Limb (tissue), 2 donors: ENCODE measurements around the gene TET1.
"Not testable (repeated sequence)": the region's sequence is repeated elsewhere in the genome, so short reads cannot be mapped to it uniquely, and the experiment has no call there.

Source experiments
- DNase-seq, 2 donors: peaks; one replicate each; pipeline ENCODE4 v3.0.0-alpha.2; 2016; ENCODE audit errors: extremely low spot score in 2 of 2

The TET1 gene

DNA sequence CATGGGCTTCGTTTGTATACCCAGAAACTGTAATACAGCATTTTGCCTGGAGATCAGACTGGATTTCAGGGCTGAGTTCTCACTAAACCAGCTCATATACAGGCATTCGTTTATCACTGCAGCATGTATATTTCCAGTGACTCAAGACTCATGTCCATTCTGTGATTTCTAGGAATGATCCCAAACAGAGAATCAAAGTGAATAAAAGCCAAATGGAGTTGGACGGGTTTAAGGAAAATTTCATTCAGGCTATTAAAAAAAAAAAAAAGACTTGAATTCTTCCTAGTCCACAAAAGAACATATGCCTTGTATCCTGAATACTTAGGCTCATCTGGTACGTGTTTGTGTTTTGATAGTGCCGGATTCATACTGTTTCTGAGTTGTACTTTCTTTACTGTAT, 46.8 kb downstream of the TET1 start:
- no peak for DNase-seq

DNA sequence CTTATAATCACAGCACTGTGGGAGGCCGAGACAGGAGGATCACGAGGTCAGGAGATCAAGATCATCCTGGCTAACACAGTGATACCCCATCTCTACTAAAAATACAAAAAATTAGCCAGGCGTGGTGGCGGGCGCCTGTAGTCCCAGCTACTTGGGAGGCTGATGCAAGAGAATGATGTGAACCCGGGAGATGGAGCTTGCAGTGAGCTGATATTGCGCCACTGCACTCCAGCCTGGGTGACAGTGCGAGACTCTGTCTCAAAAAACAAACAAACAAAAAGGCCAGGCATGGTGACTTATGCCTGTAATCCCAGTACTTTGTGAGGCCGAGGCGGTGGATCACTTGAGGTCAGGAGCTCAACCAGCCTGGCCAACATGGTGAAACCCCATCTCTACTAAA, 49.9 kb downstream of the TET1 start:
- not testable (repeated sequence) for DNase-seq

- DNase-seq: no peak
Measured at GRCh38 chr10:68611227-68611626, 51.1 kb downstream of the TET1 start.

GRCh38 chr10:68613974-68614373, 53.8 kb downstream of the TET1 start:
- DNase-seq: not testable (repeated sequence)

GRCh38 chr10:68617691-68618090, 57.6 kb downstream of the TET1 start:
- not testable (repeated sequence) for DNase-seq

DNA sequence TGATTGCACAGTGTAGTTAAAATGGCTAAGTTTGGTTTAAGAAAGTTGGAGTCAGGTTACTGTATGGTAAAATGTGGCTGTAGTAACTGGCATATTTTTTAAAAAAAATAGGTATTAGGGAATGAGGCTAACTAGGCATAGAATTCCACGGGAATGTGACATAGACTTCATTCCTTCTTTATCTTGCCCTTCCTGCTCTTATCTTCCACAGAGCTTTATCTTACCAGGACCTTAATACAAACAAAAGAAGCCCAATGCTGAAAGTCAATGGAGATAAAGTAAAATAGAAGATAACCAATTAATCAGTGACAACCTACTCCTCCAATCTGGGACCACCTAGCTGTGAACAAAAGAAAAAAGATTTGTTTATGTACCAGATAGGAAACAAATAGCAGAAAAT, 58.1 kb downstream of the TET1 start:
- DNase-seq: no peak

- DNase-seq: no peak
Measured at GRCh38 chr10:68619595-68619994, 59.5 kb downstream of the TET1 start.

- DNase-seq: no peak
Measured at GRCh38 chr10:68625316-68625921, 65.3 kb downstream of the TET1 start.

DNA sequence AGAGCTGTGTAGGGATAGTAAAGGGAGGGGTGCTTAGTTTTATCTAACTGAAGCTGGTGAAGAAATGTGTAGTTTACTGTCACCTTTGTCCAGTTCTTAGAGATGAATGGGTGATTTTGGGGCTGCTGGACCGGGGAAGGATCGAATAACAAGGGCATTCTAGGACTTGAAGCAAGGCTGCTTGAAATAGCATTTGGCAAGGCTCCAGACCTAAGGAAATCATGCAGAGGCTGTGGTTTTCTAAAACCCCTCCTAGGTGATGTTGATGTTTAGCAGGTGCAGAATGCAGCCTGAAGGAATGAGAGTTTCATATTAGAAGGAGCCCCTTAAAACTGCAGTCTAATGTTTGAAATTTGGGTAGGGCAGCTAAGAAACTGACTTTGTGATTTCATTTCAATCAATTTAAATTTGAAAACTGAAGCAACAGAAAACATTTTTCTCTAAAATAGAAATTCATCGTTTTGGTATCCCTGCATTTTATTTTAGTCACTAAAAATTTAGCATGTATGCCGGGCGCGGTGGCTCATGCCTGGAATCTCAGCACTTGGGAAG, 68.5 kb downstream of the TET1 start:
- no peak for DNase-seq

DNA sequence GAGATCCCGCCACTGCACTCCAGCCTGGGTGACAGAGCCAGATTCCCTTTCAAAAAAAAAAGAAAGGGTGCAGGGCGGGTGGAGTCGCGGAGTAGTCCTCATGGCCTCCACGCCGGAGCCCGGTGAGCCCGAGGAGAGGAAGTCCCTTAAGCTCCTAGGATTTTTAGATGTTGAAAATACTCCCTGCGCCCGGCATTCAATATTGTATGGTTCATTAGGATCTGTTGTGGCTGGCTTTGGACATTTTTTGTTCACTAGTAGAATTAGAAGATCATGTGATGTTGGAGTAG, 72.1 kb downstream of the TET1 start:
- DNase-seq: not testable (repeated sequence)

DNA sequence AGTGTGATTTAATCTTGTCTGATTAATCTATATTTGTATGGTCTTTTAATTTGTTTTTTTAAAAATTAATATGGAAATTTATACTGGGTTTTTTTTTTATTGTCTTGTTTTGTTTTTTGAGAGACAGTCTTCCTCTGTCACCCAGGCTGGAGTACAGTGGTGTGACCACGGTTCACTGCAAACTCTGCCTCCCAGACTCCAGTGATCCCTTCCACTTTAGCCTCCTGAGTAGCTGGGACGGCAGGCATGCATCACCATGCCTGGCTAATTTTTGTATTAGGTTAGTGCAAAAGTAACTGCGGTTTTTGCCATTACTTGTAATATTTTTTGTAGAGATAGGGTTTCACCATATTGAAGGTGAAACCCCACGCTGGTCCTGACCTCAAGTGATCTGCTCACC, 73.1 kb downstream of the TET1 start:
- DNase-seq: no peak

- no peak for DNase-seq
Measured at GRCh38 chr10:68633816-68634466, 73.8 kb downstream of the TET1 start.

- no peak for DNase-seq
Measured at GRCh38 chr10:68636335-68636734, 76.2 kb downstream of the TET1 start.

- DNase-seq: not testable (repeated sequence)
Measured at GRCh38 chr10:68643550-68643949, 83.4 kb downstream of the TET1 start.

- no peak for DNase-seq
Measured at GRCh38 chr10:68647672-68648341, 87.7 kb downstream of the TET1 start.

DNA sequence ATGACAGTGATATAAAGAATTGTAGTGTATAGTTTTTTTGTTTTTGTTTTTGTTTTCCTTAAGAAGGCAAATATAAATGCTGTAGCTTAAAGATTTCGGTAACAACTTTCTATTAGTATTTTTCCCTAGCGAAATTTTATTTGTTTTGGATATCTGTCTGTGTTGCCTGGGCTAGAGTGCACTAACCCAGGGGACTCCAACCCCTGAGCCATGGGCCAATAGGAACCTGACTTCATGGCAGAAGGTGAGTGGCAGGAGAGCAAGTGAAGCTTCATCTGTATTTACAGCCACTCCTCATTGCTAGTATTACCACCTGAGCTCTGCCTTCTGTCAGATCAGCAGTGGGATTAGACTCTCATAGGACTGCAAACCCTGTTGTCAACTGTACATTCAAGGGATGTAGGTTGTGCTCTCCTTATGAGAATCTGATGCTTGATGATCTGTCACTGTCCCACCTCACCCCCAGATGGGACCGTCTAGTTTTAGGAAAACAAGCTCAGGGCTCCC, 95.5 kb downstream of the TET1 start:
- DNase-seq: no peak

GRCh38 chr10:68665841-68666240, 105.7 kb downstream of the TET1 start:
- DNase-seq: no peak

DNA sequence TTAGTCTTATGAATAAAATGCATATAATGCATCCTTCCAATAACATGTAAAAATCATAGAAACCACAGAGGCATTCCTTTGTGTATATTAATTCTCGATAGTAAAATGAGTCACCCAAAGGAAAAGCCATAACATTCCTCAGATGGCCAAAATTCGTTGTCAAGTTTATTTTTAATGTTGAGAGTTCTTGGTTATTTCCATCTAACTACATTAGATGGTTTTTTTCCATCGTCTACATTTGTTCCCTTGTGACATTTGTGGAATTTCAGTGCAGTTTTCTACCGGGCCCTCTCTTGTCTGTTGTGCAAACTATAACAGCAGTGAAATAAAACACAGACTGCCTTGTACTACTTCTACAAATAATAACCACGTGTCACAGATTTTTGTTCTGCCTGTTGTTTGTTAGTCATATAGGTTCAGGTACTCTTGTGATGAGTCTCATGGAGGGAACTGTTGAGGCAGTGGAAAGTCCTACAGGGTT, 106.2 kb downstream of the TET1 start:
- no peak for DNase-seq

DNA sequence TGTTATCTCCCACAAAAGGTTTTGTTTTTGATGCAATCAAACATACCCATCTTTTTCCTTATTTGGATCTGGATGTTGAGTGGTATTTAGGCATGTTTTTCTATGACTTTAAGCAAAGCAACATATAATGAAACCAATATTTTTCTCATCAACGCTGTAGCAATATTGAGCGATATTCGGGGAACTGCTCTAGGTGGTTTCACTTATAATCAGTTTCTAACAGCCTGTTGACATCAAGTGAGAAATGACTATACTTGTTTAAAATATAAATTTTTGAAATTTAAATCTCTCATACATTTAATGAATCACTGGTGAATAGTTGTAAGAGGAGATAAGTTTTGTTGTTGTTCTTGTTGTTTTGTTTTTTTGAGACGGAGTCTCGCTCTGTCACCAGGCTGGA, 108.1 kb downstream of the TET1 start:
- DNase-seq: no peak

GRCh38 chr10:68668972-68669371, 108.8 kb downstream of the TET1 start:
- no peak for DNase-seq

- DNase-seq: no peak
Measured at GRCh38 chr10:68684413-68684812, 124.3 kb downstream of the TET1 start.

- no peak for DNase-seq
Measured at GRCh38 chr10:68696018-68696417, 135.9 kb downstream of the TET1 start.

DNA sequence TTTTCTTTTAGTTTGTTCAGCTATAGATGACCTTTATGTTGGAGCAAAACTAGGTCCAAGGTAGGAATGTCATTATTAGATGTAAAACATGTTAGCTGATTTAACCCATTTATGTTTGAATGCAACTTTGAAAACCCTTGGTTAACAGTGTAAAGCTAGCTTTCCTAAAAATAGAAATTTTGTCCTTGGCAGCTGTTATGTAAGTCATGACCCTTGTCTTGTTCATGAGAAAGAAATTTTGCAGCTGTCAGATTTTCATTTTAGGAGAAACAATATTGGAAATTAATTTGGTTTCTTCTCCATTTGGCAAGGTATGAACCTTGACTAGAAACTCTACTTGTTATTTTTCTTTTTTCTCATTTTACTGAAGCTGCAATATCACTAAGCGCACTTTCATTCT, 137.0 kb downstream of the TET1 start:
- no peak for DNase-seq
